Right lobe of liver (tissue), 4 donors: ENCODE results near the gene TMIE.
A peak's percentile ranks its signal among the peaks of the same experiment; 100 is the strongest.

Experiments used
- CTCF ChIP-seq, 4 donors: fragments of 200-600 bp in 3 of 4; fragments of 450-650 bp in 1 of 4; IDR thresholded peaks; one replicate each; pipeline versions ENCODE4 v1.5.1 to v1.8.0; 2016 to 2022; ENCODE audit warnings: antibody characterized with exemption in 4 of 4, mild to moderate bottlenecking in 2 of 4
- POLR2A ChIP-seq: fragments of 450-650 bp; IDR thresholded peaks from one replicate; pipeline ENCODE4 v1.6.1; 2017; ENCODE audit warnings: antibody characterized with exemption, mild to moderate bottlenecking
- donor health status: DM: no; HTN: no; CAD: no.
- donor health status: DM: no; HTN: no; CAD: no.
- donor health status: DM: no; HTN: yes; CAD: no.

- TF ChIP-seq CTCF (IDR thresholded peaks at IDR 0.05) (peak; percentile 97 to 98 (median 98)), POLR2A (no peak)
Observed at GRCh38 chr3:46705022-46705530, 3.9 kb downstream of the TMIE start.
